Keratinocyte (primary cell): ENCODE measurements around the gene TASOR.

Experiments used
- CTCF ChIP-seq, 3 experiments: IDR thresholded peaks in 1 of 3; conservative IDR thresholded peaks in 1 of 3; optimal IDR thresholded peaks in 1 of 3; 2 replicates in 2 of 3; 3 replicates in 1 of 3; pipeline versions ENCODE3 to v1.5.1; 2011; ENCODE audit warnings: low read length in 3 of 3, mild to moderate bottlenecking in 3 of 3, moderate library complexity in 2 of 3, control low read depth in 1 of 3, inconsistent platforms in 1 of 3; ENCODE audit not compliant: insufficient read depth in 2 of 3; ENCODE audit errors: extremely low read depth in 1 of 3
- EZH2 ChIP-seq: IDR thresholded peaks from one replicate; pipeline ENCODE4 v1.6.1; 2012; ENCODE audit warnings: inconsistent platforms, mild to moderate bottlenecking, low read length, moderate library complexity

DNA sequence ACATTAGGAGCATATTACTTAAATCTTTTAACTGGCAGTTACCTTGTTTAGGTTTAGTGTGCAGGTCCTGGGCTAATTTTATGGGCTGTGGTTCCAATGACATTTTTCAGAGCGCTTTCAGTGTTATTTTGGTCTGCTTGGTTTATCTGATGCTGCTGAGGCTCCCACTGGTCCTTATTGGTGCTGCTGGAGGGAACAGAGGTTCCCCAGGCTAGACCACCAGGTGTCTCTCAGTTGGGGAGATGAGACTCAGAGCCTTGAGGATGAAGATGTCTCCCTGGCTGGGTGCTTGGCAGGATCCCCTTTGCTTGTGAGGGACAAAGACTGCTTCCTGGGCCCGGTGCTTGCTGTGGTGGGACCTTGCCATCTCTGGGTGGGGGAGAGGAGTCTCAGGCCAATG lies 28.3 kb upstream of the TASOR start:
- TF ChIP-seq CTCF (optimal IDR thresholded peaks at IDR 0.05 in 1 of 3, IDR thresholded peaks at IDR 0.05 in 1 of 3, conservative IDR thresholded peaks at IDR 0.05 in 1 of 3; ENCODE audit: extremely low read depth in 1 of 3, insufficient read depth in 2 of 3, low read length in 3 of 3), result no peak
- TF ChIP-seq EZH2, result no peak
